Keratinocyte (primary cell): ENCODE results near the gene ZIC5.

ENCODE experiments used
- EZH2 ChIP-seq: IDR thresholded peaks from one replicate; pipeline ENCODE4 v1.6.1; 2012; ENCODE audit warnings: inconsistent platforms, mild to moderate bottlenecking, low read length, moderate library complexity
- TF ChIP-seq, protein P1 (sequence below), 3 experiments: IDR thresholded peaks in 1 of 3; conservative IDR thresholded peaks in 1 of 3; optimal IDR thresholded peaks in 1 of 3; 2 replicates in 2 of 3; 3 replicates in 1 of 3; pipeline versions ENCODE3 to v1.5.1; 2011; ENCODE audit warnings: low read length in 3 of 3, mild to moderate bottlenecking in 3 of 3, moderate library complexity in 2 of 3, control low read depth in 1 of 3, inconsistent platforms in 1 of 3; ENCODE audit not compliant: insufficient read depth in 2 of 3; ENCODE audit errors: extremely low read depth in 1 of 3

DNA sequence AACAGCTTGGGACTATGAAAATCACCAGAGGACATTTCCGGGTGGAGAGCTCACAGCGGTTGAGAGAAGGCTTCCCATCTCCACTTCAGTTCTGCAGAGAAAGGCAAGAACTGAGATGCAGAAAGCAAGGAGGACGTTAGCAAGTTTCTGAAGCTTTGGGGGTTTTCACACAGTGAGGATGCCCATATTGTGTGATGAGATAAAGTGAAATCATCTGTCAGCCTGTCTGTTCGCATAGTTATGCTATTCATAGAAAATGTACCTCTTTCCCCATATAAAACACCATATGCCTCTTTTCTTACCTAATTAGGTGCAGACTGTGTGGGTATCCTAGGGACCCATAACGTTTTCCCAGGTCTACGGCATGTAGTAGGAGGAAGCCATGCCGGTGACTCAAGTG lies 27.5 kb downstream of the ZIC5 start:
- TF ChIP-seq, protein P1, sequence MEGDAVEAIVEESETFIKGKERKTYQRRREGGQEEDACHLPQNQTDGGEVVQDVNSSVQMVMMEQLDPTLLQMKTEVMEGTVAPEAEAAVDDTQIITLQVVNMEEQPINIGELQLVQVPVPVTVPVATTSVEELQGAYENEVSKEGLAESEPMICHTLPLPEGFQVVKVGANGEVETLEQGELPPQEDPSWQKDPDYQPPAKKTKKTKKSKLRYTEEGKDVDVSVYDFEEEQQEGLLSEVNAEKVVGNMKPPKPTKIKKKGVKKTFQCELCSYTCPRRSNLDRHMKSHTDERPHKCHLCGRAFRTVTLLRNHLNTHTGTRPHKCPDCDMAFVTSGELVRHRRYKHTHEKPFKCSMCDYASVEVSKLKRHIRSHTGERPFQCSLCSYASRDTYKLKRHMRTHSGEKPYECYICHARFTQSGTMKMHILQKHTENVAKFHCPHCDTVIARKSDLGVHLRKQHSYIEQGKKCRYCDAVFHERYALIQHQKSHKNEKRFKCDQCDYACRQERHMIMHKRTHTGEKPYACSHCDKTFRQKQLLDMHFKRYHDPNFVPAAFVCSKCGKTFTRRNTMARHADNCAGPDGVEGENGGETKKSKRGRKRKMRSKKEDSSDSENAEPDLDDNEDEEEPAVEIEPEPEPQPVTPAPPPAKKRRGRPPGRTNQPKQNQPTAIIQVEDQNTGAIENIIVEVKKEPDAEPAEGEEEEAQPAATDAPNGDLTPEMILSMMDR (optimal IDR thresholded peaks at IDR 0.05 in 1 of 3, IDR thresholded peaks at IDR 0.05 in 1 of 3, conservative IDR thresholded peaks at IDR 0.05 in 1 of 3; ENCODE audit: extremely low read depth in 1 of 3, insufficient read depth in 2 of 3, low read length in 3 of 3), result no peak
- TF ChIP-seq EZH2, result no peak
